HEK293T (cell line): ENCODE data around the gene SMTN.
A peak's percentile ranks its signal among the peaks of the same experiment; 100 is the strongest.

Source experiments
- CTCF ChIA-PET: fragments of 350-600 bp; formaldehyde crosslinking; extraction: SDS; loops from one replicate; lab custom pipeline; 2021; ENCODE audit warnings: antibody characterized with exemption, inconsistent platforms; lab: Yijun Ruan, JAX
- POLR2A ChIA-PET: fragments of 350-600 bp; formaldehyde crosslinking; extraction: SDS; loops from one replicate; lab custom pipeline; 2020; ENCODE audit warnings: antibody characterized with exemption, inconsistent platforms; lab: Yijun Ruan, JAX
- DNase-seq: peaks from one replicate; pipeline ENCODE4 v3.0.0; 2012; ENCODE audit warnings: mixed read lengths; ENCODE audit errors: extremely low spot score
- ARNT ChIP-seq: fragments of 450-650 bp; IDR thresholded peaks from 2 replicates; pipeline ENCODE4 v1.6.1; 2017; ENCODE audit warnings: mild to moderate bottlenecking
- BHLHE40 ChIP-seq: fragments of 450-650 bp; IDR thresholded peaks from 2 replicates; pipeline ENCODE4 v1.6.1; 2016; ENCODE audit warnings: mild to moderate bottlenecking, moderate library complexity, borderline replicate concordance
- CTBP1 ChIP-seq: fragments of 450-650 bp; IDR thresholded peaks from 2 replicates; pipeline ENCODE4 v1.6.1; 2016; ENCODE audit warnings: borderline replicate concordance
- ELF4 ChIP-seq: fragments of 450-650 bp; IDR thresholded peaks from 2 replicates; pipeline ENCODE4 v1.6.1; 2017; ENCODE audit warnings: antibody characterized with exemption
- FOXA1 ChIP-seq: fragments of 450-650 bp; IDR thresholded peaks from 2 replicates; pipeline ENCODE4 v1.6.1; 2016; ENCODE audit warnings: mild to moderate bottlenecking
- FOXK2 ChIP-seq: fragments of 450-650 bp; IDR thresholded peaks from 2 replicates; pipeline ENCODE4 v1.6.1; 2016; ENCODE audit warnings: mild to moderate bottlenecking
- FOXM1 ChIP-seq: fragments of 450-650 bp; IDR thresholded peaks from 2 replicates; pipeline ENCODE4 v1.6.1; 2017; ENCODE audit warnings: mild to moderate bottlenecking, borderline replicate concordance
- HDGF ChIP-seq: fragments of 450-650 bp; IDR thresholded peaks from 2 replicates; pipeline ENCODE4 v1.6.1; 2017; ENCODE audit warnings: antibody characterized with exemption, borderline replicate concordance
- L3MBTL2 ChIP-seq: fragments of 450-650 bp; conservative IDR thresholded peaks from 2 replicates; pipeline ENCODE4 v1.6.1; 2016; ENCODE audit warnings: mild to moderate bottlenecking
- LEF1 ChIP-seq: fragments of 450-650 bp; IDR thresholded peaks from 2 replicates; pipeline ENCODE4 v1.6.1; 2017; ENCODE audit warnings: mild to moderate bottlenecking, borderline replicate concordance
- NFRKB ChIP-seq: fragments of 450-650 bp; IDR thresholded peaks from 2 replicates; pipeline ENCODE4 v1.6.1; 2016; ENCODE audit warnings: mild to moderate bottlenecking, moderate library complexity
- PKNOX1 ChIP-seq: fragments of 450-650 bp; IDR thresholded peaks from 2 replicates; pipeline ENCODE4 v1.6.1; 2016
- SP1 ChIP-seq: fragments of 450-650 bp; IDR thresholded peaks from 2 replicates; pipeline ENCODE4 v1.6.1; 2017
- SUZ12 ChIP-seq: fragments of 450-650 bp; IDR thresholded peaks from 2 replicates; pipeline ENCODE4 v1.6.1; 2016; ENCODE audit warnings: mild to moderate bottlenecking
- TARDBP ChIP-seq: fragments of 450-650 bp; IDR thresholded peaks from 2 replicates; pipeline ENCODE4 v1.6.1; 2016
- ZNF384 ChIP-seq: fragments of 450-650 bp; IDR thresholded peaks from 2 replicates; pipeline ENCODE4 v1.6.1; 2016

Gene SMTN

GRCh38 chr22:31142285-31142684 lies 61.2 kb downstream of the SMTN start:
- TF ChIP-seq NFRKB: no peak
- TF ChIP-seq ZNF384: no peak
- no peak for TF ChIP-seq LEF1
- TF ChIP-seq TARDBP: no peak
- TF ChIP-seq FOXM1: no peak
- TF ChIP-seq FOXA1: no peak
- CTCF ChIA-PET: interaction anchor here (0.6 to 1.0 kb wide), 3 partner anchors 35 to 508 kb away, joined by 3 to 4 read pairs (median 4); partner anchors contain the start of gene SELENOM
- no peak for DNase-seq
- POLR2A ChIA-PET: interaction anchor here (1.0 kb wide), 1 partner anchor 173 kb away, joined by 3 read pairs; the partner anchor contains the start of genes MORC2 and TUG1

GRCh38 chr22:31143038-31143437 lies 61.9 kb downstream of the SMTN start:
- CTCF ChIA-PET: interaction anchor here (0.7 kb wide), 1 partner anchor 118 kb away, joined by 3 read pairs; no protein-coding TSS in a partner anchor
- TF ChIP-seq CTBP1: no peak
- TF ChIP-seq TARDBP: no peak
- no peak for TF ChIP-seq FOXK2
- no peak for TF ChIP-seq ZNF384
- no peak for TF ChIP-seq SUZ12
- TF ChIP-seq HDGF: no peak
- TF ChIP-seq FOXA1: no peak
- no peak for TF ChIP-seq LEF1
- TF ChIP-seq FOXM1: no peak
- TF ChIP-seq PKNOX1: no peak
- TF ChIP-seq ELF4: no peak
- TF ChIP-seq L3MBTL2: no peak
- TF ChIP-seq SP1: no peak
- no peak for TF ChIP-seq NFRKB
- no peak for TF ChIP-seq ARNT
- POLR2A ChIA-PET: no interaction called here
- DNase-seq: no peak

- no peak for TF ChIP-seq FOXM1
- TF ChIP-seq PKNOX1: no peak
- no peak for TF ChIP-seq NFRKB
- no peak for TF ChIP-seq LEF1
- TF ChIP-seq HDGF: no peak
- no peak for TF ChIP-seq FOXA1
- no peak for TF ChIP-seq SP1
- no peak for TF ChIP-seq BHLHE40
- TF ChIP-seq ARNT: no peak
- TF ChIP-seq ZNF384: no peak
- TF ChIP-seq FOXK2: no peak
- TF ChIP-seq CTBP1: no peak
- no peak for TF ChIP-seq SUZ12
- TF ChIP-seq L3MBTL2: no peak
- no peak for TF ChIP-seq TARDBP
- no peak for TF ChIP-seq ELF4
- CTCF ChIA-PET: interaction anchor here (0.5 to 1.6 kb wide), 2 partner anchors 36 to 166 kb away, joined by 3 to 6 read pairs; partner anchors contain the start of gene SELENOM
- POLR2A ChIA-PET: no interaction called here
- no peak for DNase-seq
Measured at GRCh38 chr22:31143537-31143936, 62.4 kb downstream of the SMTN start.

GRCh38 chr22:31144223-31144622 lies 63.1 kb downstream of the SMTN start:
- DNase-seq: no peak
- POLR2A ChIA-PET: no interaction called here
- CTCF ChIA-PET: interaction anchor here (1.6 kb wide), 1 partner anchor 37 kb away, joined by 6 read pairs; the partner anchor contains the start of gene SELENOM
- no peak for TF ChIP-seq HDGF
- TF ChIP-seq TARDBP: no peak
- no peak for TF ChIP-seq NFRKB
- TF ChIP-seq ZNF384: no peak
- TF ChIP-seq LEF1: no peak
- no peak for TF ChIP-seq SP1
- TF ChIP-seq CTBP1: no peak
- no peak for TF ChIP-seq PKNOX1
- no peak for TF ChIP-seq SUZ12
- no peak for TF ChIP-seq FOXA1

GRCh38 chr22:31148488-31148887 lies 67.4 kb downstream of the SMTN start:
- DNase-seq: no peak
- TF ChIP-seq ELF4: no peak
- no peak for TF ChIP-seq SP1
- TF ChIP-seq FOXK2: no peak
- POLR2A ChIA-PET: interaction anchor here (2.3 kb wide), 1 partner anchor 11 kb away, joined by 7 read pairs; the partner anchor contains the start of gene RNF185
- CTCF ChIA-PET: interaction anchor here (0.5 to 0.8 kb wide), 3 partner anchors 38 to 385 kb away, joined by 3 to 4 read pairs (median 3); no protein-coding TSS in a partner anchor

- DNase-seq: peak; percentile 94
- POLR2A ChIA-PET: interaction anchor here (0.5 kb wide), 1 partner anchor 68 kb away, joined by 3 read pairs; the partner anchor contains the start of gene SMTN
Measured at GRCh38 chr22:31148953-31149627, 68.0 kb downstream of the SMTN start.

More at GRCh38 chr22:31148953-31149627, 68.0 kb downstream of the SMTN start:
- CTCF ChIA-PET: interaction anchor here (0.6 to 1.4 kb wide), 4 partner anchors 39 to 386 kb away, joined by 3 to 5 read pairs (median 3); partner anchors contain the start of gene SELENOM
- TF ChIP-seq CTBP1 (no peak), ARNT (no peak), ZNF384 (no peak), SUZ12 (no peak), TARDBP (no peak)
